Mucosa of rectum (tissue), 2 donors: ENCODE measurements around the gene DXO.
"Not testable (repeated sequence)": the region's sequence is repeated elsewhere in the genome, so short reads cannot be mapped to it uniquely, and the experiment has no call there.

Experiments used
- H3K27ac ChIP-seq, 2 donors: one replicate each; pipeline ENCODE4 v1.7.0; 2013; ENCODE audit warnings: inconsistent platforms in 2 of 2, low read depth in 2 of 2, low read length in 2 of 2
- H3K27me3 ChIP-seq, 2 donors: one replicate each; pipeline ENCODE4 v1.7.0; 2013; ENCODE audit warnings: low read length in 2 of 2; ENCODE audit not compliant: control insufficient read depth in 2 of 2, insufficient read depth in 2 of 2
- H3K36me3 ChIP-seq, 2 donors: one replicate each; pipeline ENCODE4 v1.7.0; 2013; ENCODE audit warnings: low read length in 2 of 2; ENCODE audit not compliant: control insufficient read depth in 2 of 2, insufficient read depth in 2 of 2
- H3K4me1 ChIP-seq, 2 donors: one replicate each; pipeline ENCODE4 v1.7.0; 2013; ENCODE audit warnings: low read length in 2 of 2, mild to moderate bottlenecking in 1 of 2; ENCODE audit not compliant: control insufficient read depth in 2 of 2, insufficient read depth in 2 of 2
- H3K4me3 ChIP-seq, 2 donors: one replicate each; pipeline ENCODE4 v1.7.0; 2013; ENCODE audit warnings: low read length in 2 of 2
- H3K9ac ChIP-seq, 2 donors: one replicate each; pipeline ENCODE4 v1.7.0; 2013; ENCODE audit warnings: low read length in 2 of 2, low read depth in 1 of 2, mild to moderate bottlenecking in 1 of 2
- H3K9me3 ChIP-seq, 2 donors: one replicate each; pipeline ENCODE4 v1.7.0; 2013; ENCODE audit warnings: low read length in 2 of 2; ENCODE audit not compliant: control insufficient read depth in 2 of 2
- donor health status: healthy.
- donor health status: Normal muscosa, but diverticular disease.

DXO gene

DNA sequence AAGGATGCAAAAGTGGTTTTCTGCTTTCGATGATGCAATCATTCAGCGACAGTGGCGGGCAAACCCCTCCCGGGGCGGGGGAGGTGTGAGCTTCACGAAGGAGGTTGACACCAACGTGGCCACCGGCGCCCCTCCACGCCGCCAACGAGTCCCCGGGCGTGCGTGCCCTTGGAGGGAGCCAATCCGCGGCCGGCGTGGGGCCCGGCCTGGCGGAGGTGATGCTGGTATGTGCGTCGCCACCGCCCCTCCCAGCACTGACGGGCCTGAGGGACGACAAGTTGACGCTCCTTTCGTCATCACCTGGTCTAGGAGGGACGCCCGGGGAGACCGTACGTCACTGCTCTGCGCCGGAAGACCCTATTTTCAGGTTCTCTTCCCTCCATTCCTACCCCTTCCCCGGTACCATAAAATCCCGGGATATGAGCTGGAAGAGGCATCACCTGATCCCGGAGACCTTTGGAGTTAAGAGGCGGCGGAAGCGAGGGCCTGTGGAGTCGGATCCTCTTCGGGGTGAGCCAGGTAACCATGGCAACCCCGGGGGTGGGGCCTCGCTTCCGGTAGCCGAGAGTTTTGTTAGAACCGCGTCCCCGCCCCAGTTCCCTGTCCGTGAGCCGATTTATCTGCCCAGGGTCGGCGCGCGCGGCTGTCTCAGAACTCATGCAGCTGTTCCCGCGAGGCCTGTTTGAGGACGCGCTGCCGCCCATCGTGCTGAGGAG lies at the start of gene DXO:
DXO (minus strand) TSS at position 146 of the 716 bp plus-strand sequence. CDS start 463 bp downstream, outside the sequence.
- H3K4me1 ChIP-seq = peaks cover 15 to 18% of the 10 kb centered on the region in 2 donors
- no peaks in the 10 kb centered on the region for H3K9me3 ChIP-seq
- H3K36me3 ChIP-seq = peaks cover 29 to 33% of the 10 kb centered on the region in 2 donors
- peak within 1 kb of the TSS; percentile 94 to 96 for H3K9ac ChIP-seq
- H3K27ac ChIP-seq = peak within 1 kb of the TSS; percentile 95 to 98
- H3K27me3 ChIP-seq = no peaks in the 10 kb centered on the region
- H3K4me3 ChIP-seq = peak within 1 kb of the TSS; percentile 89

DNA sequence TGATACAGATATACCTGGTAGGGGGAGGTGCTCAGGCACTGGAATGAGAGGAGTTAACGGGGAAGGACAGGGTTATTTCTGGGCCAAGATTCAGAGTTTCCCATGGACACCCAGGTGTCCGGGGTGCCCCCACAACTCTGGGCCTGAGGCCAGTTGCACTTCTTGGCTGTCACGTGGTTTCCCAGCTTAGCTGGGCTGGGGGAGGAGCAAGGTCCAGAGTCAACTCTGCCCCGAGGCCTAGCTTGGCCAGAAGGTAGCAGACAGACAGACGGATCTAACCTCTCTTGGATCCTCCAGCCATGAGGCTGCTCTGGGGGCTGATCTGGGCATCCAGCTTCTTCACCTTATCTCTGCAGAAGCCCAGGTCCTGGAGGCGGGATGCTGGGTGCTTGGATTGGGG lies 42.6 kb upstream of the DXO start, which contains the start of gene C4B:
C4B (plus strand) TSS at position 249 of the 400 bp plus-strand sequence; CDS start at position 300, 51 bp downstream.
- H3K4me3 ChIP-seq, H3K27ac ChIP-seq, H3K9me3 ChIP-seq, H3K27me3 ChIP-seq, H3K36me3 ChIP-seq, H3K4me1 ChIP-seq, H3K9ac ChIP-seq: not testable (repeated sequence)

DNA sequence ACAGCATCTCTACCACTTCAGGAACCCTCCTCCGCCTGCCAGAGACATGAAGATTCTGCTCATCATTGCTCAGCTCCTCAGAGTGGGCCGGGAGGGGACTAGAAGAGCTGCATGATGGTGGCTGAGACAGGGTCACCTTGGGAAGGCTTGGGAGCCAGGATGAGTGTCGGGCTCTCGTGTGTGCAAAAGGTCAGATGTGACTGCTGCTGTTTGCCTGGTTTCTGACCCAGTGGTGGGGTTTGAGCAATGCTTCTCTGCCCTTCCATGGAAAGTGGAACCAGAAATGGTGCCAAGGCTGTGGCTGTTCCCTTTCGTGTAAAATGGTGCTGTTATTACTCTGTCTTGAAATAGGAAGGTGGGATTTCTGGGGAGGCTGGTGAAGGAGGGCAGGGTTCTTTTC lies 41.8 kb upstream of the DXO start:
- not testable (repeated sequence) for H3K36me3 ChIP-seq, H3K9me3 ChIP-seq, H3K27me3 ChIP-seq, H3K9ac ChIP-seq, H3K27ac ChIP-seq, H3K4me3 ChIP-seq, H3K4me1 ChIP-seq

DNA sequence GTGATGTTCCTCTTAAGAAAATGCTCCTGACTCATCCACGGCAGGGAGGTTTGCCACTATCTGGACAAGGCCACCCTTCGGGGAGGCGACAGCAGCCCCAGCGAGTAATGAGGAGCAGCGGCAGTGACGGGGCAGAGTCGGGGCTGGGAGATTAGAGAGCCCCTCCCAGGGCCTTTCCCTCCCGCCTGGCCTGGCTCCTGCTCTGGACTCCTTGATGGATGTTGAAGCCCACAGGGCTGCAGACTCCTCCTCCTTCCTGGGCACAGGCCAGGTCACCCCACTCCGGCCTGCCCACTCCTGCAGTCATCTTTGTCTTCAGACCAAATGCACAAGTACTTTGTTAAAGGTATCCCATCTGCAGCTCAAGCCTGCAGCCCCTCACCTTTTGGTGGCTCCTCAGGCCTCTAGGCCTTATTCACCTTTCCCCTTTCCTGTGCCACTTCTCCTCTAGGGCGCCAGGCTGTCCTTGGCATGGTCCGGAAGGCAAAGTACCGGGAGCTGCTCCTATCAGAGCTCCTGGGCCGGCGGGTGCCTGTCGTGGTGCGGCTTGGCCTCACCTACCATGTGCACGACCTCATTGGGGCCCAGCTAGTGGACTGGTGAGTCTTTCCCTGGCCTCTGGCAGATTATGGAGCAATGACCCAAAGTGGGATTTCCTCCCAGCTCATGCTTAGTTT lies 41.1 kb upstream of the DXO start:
- not testable (repeated sequence) for H3K4me1 ChIP-seq, H3K27me3 ChIP-seq, H3K27ac ChIP-seq, H3K36me3 ChIP-seq, H3K9ac ChIP-seq, H3K4me3 ChIP-seq, H3K9me3 ChIP-seq

DNA sequence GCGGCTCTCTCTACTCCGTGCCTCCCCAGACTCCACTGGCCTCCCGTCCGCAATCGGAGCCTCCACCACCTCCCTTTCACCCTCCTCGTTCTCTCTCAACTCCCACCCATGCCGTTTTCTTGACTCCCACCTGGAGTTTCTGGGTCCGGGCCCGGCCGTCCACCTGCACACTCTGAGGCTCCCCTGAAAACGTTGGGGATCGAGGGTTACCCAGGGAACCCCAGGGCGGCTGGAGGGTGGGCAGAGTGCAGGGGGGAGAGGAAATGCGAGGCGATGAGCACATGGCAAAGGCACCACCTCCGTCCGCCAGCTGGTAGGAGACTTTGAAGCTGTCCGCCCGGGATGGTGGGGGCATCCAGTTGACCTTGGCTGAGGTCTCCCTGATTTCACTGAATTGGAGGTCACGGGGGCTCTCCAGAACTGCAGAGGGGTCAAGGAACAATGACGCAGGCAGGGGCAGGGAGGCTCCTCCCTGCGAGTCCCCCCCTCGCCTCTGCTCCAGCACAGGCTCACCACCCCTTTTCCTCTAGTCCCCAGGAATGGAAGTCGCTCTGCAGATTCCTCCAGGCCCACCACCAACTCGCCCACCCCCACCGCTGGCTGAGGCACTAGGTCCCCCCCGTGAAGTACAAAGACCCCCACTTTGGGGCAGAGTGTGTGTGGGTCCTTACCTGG lies 39.1 kb upstream of the DXO start:
- not testable (repeated sequence) for H3K27ac ChIP-seq, H3K9me3 ChIP-seq, H3K4me1 ChIP-seq, H3K27me3 ChIP-seq, H3K36me3 ChIP-seq, H3K9ac ChIP-seq, H3K4me3 ChIP-seq

DNA sequence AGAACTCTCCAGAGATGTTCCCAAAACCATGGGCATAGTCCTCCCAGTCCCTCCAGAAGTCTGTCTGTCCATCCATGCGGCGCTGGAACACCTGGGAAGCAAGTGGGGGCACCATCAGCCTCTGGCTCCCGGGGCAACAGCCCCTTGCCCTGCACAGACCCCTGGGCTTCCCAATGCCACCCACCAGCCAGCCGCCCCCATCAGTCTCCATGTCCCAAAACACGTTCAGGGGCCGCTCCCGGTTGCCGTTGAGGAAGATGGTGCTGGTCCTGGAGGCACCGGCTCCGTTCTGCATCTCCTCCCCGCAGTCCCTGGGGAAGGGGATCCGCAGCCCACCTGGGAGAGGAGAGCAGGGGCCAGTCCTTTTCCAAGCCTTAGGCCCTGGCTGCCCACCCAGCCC lies 37.6 kb upstream of the DXO start:
- not testable (repeated sequence) for H3K36me3 ChIP-seq, H3K27me3 ChIP-seq, H3K9me3 ChIP-seq, H3K4me3 ChIP-seq, H3K27ac ChIP-seq, H3K4me1 ChIP-seq, H3K9ac ChIP-seq

GRCh38 chr6:32008616-32009015 lies 36.7 kb upstream of the DXO start:
- H3K9me3 ChIP-seq, H3K4me3 ChIP-seq, H3K9ac ChIP-seq, H3K36me3 ChIP-seq, H3K4me1 ChIP-seq, H3K27ac ChIP-seq, H3K27me3 ChIP-seq: not testable (repeated sequence)

DNA sequence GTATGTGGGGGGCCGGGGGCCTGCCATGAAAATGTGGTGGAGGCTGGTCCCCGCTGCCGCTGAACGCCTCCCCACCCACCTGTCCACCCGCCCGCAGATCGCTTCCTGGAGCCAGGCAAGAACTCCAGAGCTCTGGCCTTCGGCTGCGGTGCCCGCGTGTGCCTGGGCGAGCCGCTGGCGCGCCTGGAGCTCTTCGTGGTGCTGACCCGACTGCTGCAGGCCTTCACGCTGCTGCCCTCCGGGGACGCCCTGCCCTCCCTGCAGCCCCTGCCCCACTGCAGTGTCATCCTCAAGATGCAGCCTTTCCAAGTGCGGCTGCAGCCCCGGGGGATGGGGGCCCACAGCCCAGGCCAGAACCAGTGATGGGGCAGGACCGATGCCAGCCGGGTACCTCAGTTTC lies 36.1 kb upstream of the DXO start:
- H3K36me3 ChIP-seq, H3K4me3 ChIP-seq, H3K27ac ChIP-seq, H3K4me1 ChIP-seq, H3K27me3 ChIP-seq, H3K9ac ChIP-seq, H3K9me3 ChIP-seq: not testable (repeated sequence)

DNA sequence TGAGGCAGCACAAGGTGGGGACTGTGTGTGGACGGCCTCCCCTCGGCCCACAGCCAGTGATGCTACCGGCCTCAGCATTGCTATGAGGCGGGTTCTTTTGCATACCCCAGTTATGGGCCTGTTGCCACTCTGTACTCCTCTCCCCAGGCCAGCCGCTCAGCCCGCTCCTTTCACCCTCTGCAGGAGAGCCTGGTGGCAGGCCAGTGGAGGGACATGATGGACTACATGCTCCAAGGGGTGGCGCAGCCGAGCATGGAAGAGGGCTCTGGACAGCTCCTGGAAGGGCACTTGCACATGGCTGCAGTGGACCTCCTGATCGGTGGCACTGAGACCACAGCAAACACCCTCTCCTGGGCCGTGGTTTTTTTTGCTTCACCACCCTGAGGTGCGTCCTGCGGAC lies 35.1 kb upstream of the DXO start:
- not testable (repeated sequence) for H3K4me1 ChIP-seq, H3K27me3 ChIP-seq, H3K9me3 ChIP-seq, H3K27ac ChIP-seq, H3K36me3 ChIP-seq, H3K4me3 ChIP-seq, H3K9ac ChIP-seq

DNA sequence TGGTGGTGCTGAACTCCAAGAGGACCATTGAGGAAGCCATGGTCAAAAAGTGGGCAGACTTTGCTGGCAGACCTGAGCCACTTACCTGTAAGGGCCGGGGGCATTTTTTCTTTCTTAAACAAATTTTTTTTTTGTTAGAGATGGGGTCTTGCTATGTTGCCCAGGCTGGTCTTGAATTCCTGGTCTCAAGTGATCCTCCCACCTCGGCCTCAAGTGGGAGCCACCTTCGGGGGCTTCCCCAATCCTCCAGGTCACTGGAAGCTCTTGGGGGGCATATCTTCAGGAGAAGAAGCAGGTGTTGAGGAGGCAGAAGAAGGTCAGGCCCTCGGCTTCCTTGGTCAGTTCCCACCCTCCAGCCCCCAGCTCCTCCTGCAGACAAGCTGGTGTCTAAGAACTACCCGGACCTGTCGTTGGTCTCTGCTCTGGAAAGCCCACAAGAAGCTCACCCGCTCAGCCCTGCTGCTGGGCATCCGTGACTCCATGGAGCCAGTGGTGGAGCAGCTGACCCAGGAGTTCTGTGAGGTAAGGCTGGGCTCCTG lies 34.1 kb upstream of the DXO start:
- not testable (repeated sequence) for H3K27me3 ChIP-seq, H3K27ac ChIP-seq, H3K36me3 ChIP-seq, H3K4me1 ChIP-seq, H3K9ac ChIP-seq, H3K9me3 ChIP-seq, H3K4me3 ChIP-seq
